GM23248 (cell line): ENCODE measurements around the gene SLC35G6. TPM values are rescaled to one million over a fixed set of nuclear protein-coding genes. Genes with fewer than 3 reads are reported as not detected.
A peak's percentile ranks its signal among the peaks of the same experiment; 100 is the strongest.

Experiments used
- DNase-seq: peaks from one replicate; pipeline ENCODE4 v3.0.0-alpha.2; 2015
- H2AFZ ChIP-seq: fragments of 200-600 bp; sonication (generic); 2 replicates; pipeline ENCODE4 v1.6.1; 2016; ENCODE audit warnings: antibody characterized with exemption
- H3F3A ChIP-seq: fragments of 200-600 bp; sonication (generic); 2 replicates; pipeline ENCODE4 v1.6.1; 2016; ENCODE audit warnings: mild to moderate bottlenecking, antibody characterized with exemption, mixed run types; ENCODE audit not compliant: insufficient read depth
- H3K27ac ChIP-seq: fragments of 200-600 bp; sonication (generic); 2 replicates; pipeline ENCODE4 v1.5.1; 2016; ENCODE audit warnings: mild to moderate bottlenecking
- H3K27me3 ChIP-seq: fragments of 200-600 bp; sonication (generic); replicated peaks from 2 replicates; pipeline ENCODE4 v1.6.1; 2016; ENCODE audit warnings: mild to moderate bottlenecking; ENCODE audit not compliant: insufficient read depth
- H3K36me3 ChIP-seq: fragments of 200-600 bp; sonication (generic); 2 replicates; pipeline ENCODE4 v1.6.1; 2016; ENCODE audit warnings: low read depth, mild to moderate bottlenecking
- H3K4me1 ChIP-seq: fragments of 200-600 bp; sonication (generic); 2 replicates; pipeline ENCODE4 v1.6.1; 2016; ENCODE audit warnings: mild to moderate bottlenecking; ENCODE audit not compliant: insufficient read depth
- H3K4me2 ChIP-seq: fragments of 200-600 bp; sonication (generic); one replicate; pipeline ENCODE4 v1.6.1; 2016; ENCODE audit warnings: mild to moderate bottlenecking; ENCODE audit not compliant: unreplicated experiment
- H3K4me3 ChIP-seq: fragments of 200-600 bp; sonication (generic); 2 replicates; pipeline ENCODE4 v1.5.1; 2016; ENCODE audit warnings: mild to moderate bottlenecking
- H3K79me2 ChIP-seq: fragments of 200-600 bp; sonication (generic); 2 replicates; pipeline ENCODE4 v1.6.1; 2016; ENCODE audit warnings: mild to moderate bottlenecking; ENCODE audit not compliant: insufficient read depth
- H3K9ac ChIP-seq: fragments of 200-600 bp; sonication (generic); 2 replicates; pipeline ENCODE4 v1.6.1; 2016; ENCODE audit warnings: mild to moderate bottlenecking
- H3K9me2 ChIP-seq: fragments of 200-600 bp; sonication (generic); 2 replicates; pipeline ENCODE4 v1.6.1; 2016; ENCODE audit warnings: mixed run types, mild to moderate bottlenecking, moderate library complexity; ENCODE audit not compliant: insufficient read depth
- H3K9me3 ChIP-seq: fragments of 200-600 bp; sonication (generic); one replicate; pipeline ENCODE4 v1.6.1; 2017; ENCODE audit warnings: low read depth
- H4K20me1 ChIP-seq: fragments of 200-600 bp; sonication (generic); 2 replicates; pipeline ENCODE4 v1.6.0; 2016; ENCODE audit not compliant: insufficient read depth
- EZH2 ChIP-seq: fragments of 200-600 bp; sonication (generic); IDR thresholded peaks from 2 replicates; pipeline ENCODE4 v1.6.1; 2018; ENCODE audit warnings: antibody characterized with exemption, mild to moderate bottlenecking; ENCODE audit not compliant: insufficient read depth, poor library complexity, severe bottlenecking
- EZH2phosphoT487 ChIP-seq: fragments of 200-600 bp; sonication (generic); IDR thresholded peaks from 2 replicates; pipeline ENCODE4 v1.6.1; 2018; ENCODE audit warnings: antibody characterized with exemption, moderate library complexity, mild to moderate bottlenecking, low read depth; ENCODE audit not compliant: insufficient read depth
- WGBS, 2 experiments: methylation state at CpG; one replicate each; pipeline ENCODE4 v1.1.6; 2015 to 2017; ENCODE audit warnings: low lambda C conversion rate in 2 of 2, low coverage in 1 of 2; ENCODE audit errors: missing lambda C conversion rate in 2 of 2; 5-methylcytosine and 5-hydroxymethylcytosine counted together
- in situ Hi-C: fragments of 300-500 bp; cut with MboI; formaldehyde crosslinking; loops from 2 replicates; pipeline ENCODE4 v1.15.0; 2020
- polyA plus RNA-seq: library from polyadenylated mRNA; unstranded; fragments of >200 nt; fragmentation: Nextera tagmentation; extraction: Ambion mirVana; gene quantifications from 2 replicates; pipeline ENCODE4 v1.2.1, GENCODE V29; 2016
- total RNA-seq: library from RNA; depleted of rRNA; stranded (reverse); fragments of >200 nt; shearing (Covaris generic); gene quantifications from 2 replicates; pipeline ENCODE4 v1.2.3, GENCODE V29; 2014

SLC35G6 gene
- total and polyA plus RNA-seq, 2 experiments from 2014 or later = 0.14 TPM; not detected in 1

DNA sequence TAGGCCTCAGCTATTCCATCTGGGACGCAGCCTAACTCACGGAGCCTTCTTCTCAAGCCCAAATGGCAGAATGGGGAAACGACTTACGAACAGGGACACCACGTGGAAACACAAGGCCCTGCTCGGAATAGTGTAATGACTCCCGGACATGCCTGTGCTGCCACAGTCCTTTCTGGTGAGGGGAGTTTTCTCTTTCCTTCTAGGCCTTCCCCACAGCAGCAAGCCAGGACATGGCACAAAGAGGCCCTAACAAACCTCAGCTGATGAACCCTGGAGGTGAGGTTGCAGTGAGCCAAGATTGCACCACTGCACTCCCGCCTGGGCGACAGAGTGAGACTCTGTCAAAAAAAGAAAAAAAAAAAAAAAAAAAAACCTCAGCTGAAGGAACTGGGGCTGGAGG lies 17.2 kb upstream of the SLC35G6 start:
- in situ Hi-C loops = no loop called here
- 80 to 84% methylated on average over 7 to 9 of the region's 9 CpGs for WGBS, 2 experiments
- no peak for DNase-seq
- Histone ChIP-seq H3K9me2 (no peaks in the 10 kb centered on the region), H3K4me2 (no peak overlapping the region), H3F3A (peaks cover 19% of the 10 kb centered on the region), H3K4me3 (no peak overlapping the region), H2AFZ (no peak overlapping the region), H3K27me3 (no peaks in the 10 kb centered on the region), H3K36me3 (peaks cover 7% of the 10 kb centered on the region; the same call in 1 of the 2 replicates), H3K4me1 (0 out of 2 replicates have a peak, but pooled peaks cover 2% of the 10 kb centered on the region), H4K20me1 (no peaks in the 10 kb centered on the region), H3K9me3 (no peaks in the 10 kb centered on the region), H3K9ac (no peak overlapping the region), H3K27ac (no peak overlapping the region), H3K79me2 (peaks cover 54% of the 10 kb centered on the region)
- TF ChIP-seq EZH2phosphoT487 = no peak
- no peak for TF ChIP-seq EZH2

GRCh38 chr17:7465597-7466275 lies 15.5 kb upstream of the SLC35G6 start:
- Histone ChIP-seq H3K27ac (no peak overlapping the region), H3K9me3 (no peaks in the 10 kb centered on the region), H3K79me2 (peaks cover 71% of the 10 kb centered on the region), H3K27me3 (no peaks in the 10 kb centered on the region), H3F3A (peaks cover 4% of the 10 kb centered on the region; the same call in 1 of the 2 replicates), H4K20me1 (no peaks in the 10 kb centered on the region), H3K4me3 (no peak overlapping the region), H3K4me1 (0 out of 2 replicates have a peak, but pooled peaks cover 2% of the 10 kb centered on the region), H3K36me3 (peaks cover 7% of the 10 kb centered on the region; the same call in 1 of the 2 replicates), H3K4me2 (no peak overlapping the region), H2AFZ (no peak overlapping the region), H3K9ac (no peak overlapping the region), H3K9me2 (no peaks in the 10 kb centered on the region)
- in situ Hi-C loops = no loop called here
- TF ChIP-seq EZH2phosphoT487 (no peak), EZH2 (no peak)
- WGBS, 2 experiments = 93% methylated on average over 19 to 33 of the region's 33 CpGs
- DNase-seq = no peak

- TF ChIP-seq EZH2 (no peak), EZH2phosphoT487 (no peak)
- in situ Hi-C loops = no loop called here
- H3K9me3 ChIP-seq = no peaks in the 10 kb centered on the region
Observed at GRCh38 chr17:7466318-7466638, 15.0 kb upstream of the SLC35G6 start.

DNA sequence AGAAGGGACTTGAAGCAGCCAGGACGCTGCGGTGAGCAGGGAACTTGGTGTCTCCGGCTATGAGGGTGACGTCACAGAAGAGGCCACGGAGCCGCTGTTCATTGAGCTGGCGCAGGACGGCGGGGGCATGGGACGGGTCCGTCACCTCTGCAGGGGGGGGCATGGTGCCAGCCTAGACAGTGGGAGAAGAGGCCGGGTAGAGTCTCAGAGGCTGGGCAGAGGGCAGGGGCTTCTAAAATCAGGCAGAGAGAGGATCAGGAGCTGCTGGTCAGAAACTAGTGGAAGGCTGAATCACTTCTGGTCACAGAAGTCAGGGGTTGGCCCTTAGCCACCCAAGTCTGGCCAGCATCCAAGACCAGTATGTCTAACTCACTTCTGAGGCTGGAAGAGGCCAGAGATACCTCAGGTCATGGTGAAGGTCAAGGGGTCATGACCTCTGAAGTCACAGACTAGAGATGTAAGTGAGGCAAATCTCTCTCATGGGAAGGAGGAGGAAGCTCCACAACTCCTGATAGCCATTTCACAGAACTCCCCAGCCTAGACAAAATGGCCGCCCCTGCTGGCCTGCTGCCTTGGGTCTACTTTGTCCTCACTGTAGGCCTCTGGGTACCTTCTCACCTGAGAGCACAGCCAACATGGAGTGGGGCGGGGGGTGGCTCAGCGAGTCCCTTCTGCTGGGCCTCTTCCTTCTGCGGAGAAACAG lies 14.5 kb upstream of the SLC35G6 start:
- DNase-seq = peak; percentile 40
- Histone ChIP-seq H3K9me2 (no peaks in the 10 kb centered on the region), H3F3A (no peaks in the 10 kb centered on the region), H3K79me2 (peaks cover 81% of the 10 kb centered on the region), H3K27me3 (no peaks in the 10 kb centered on the region), H3K4me3 (no peak overlapping the region), H4K20me1 (no peaks in the 10 kb centered on the region), H3K9me3 (no peaks in the 10 kb centered on the region), H3K36me3 (peaks cover 7% of the 10 kb centered on the region; the same call in 1 of the 2 replicates), H3K4me2 (no peak overlapping the region), H3K27ac (no peak overlapping the region), H2AFZ (no peak overlapping the region), H3K9ac (no peak overlapping the region), H3K4me1 (0 out of 2 replicates have a peak, but pooled peaks cover 2% of the 10 kb centered on the region)
- in situ Hi-C loops = no loop called here
- no peak for TF ChIP-seq EZH2
- no peak for TF ChIP-seq EZH2phosphoT487
- 85 to 90% methylated on average over 16 of the region's 16 CpGs for WGBS, 2 experiments

More at GRCh38 chr17:7466318-7466638, 15.0 kb upstream of the SLC35G6 start:
- H3K4me2 ChIP-seq = no peak overlapping the region
- H2AFZ ChIP-seq = no peak overlapping the region
- no peak for DNase-seq
- no peaks in the 10 kb centered on the region for H3K27me3 ChIP-seq
- peaks cover 76% of the 10 kb centered on the region for H3K79me2 ChIP-seq
- H3K27ac ChIP-seq = no peak overlapping the region
- H3K9ac ChIP-seq = no peak overlapping the region
- peaks cover 7% of the 10 kb centered on the region; the same call in 1 of the 2 replicates for H3K36me3 ChIP-seq
- H3F3A ChIP-seq = no peaks in the 10 kb centered on the region
- no peak overlapping the region for H3K4me3 ChIP-seq
- no peaks in the 10 kb centered on the region for H4K20me1 ChIP-seq
- H3K9me2 ChIP-seq = no peaks in the 10 kb centered on the region
- 93% methylated on average over 8 to 9 of the region's 9 CpGs for WGBS, 2 experiments
- H3K4me1 ChIP-seq = 0 out of 2 replicates have a peak, but pooled peaks cover 2% of the 10 kb centered on the region
